GM13977 (cell line): ENCODE results near the gene TRPM2.

Experiments used
- DNase-seq: peaks from one replicate; pipeline ENCODE4 v3.0.0; 2012; ENCODE audit warnings: low spot score
- in situ Hi-C: fragments of 300-500 bp; cut with MboI; formaldehyde crosslinking; loops from one replicate; pipeline ENCODE4 v1.12.0; 2022; ENCODE audit warnings: low sequenced_read_pairs, low pct_unique_long_range_greater_than_20kb, mixed read lengths, inconsistent platforms; ENCODE audit not compliant: unreplicated experiment
- TF ChIP-seq, protein P1 (sequence below): IDR thresholded peaks from 2 replicates; pipeline ENCODE4 v1.5.1; 2012; ENCODE audit warnings: mild to moderate bottlenecking, control low read depth; ENCODE audit not compliant: insufficient read depth; ENCODE audit errors: extremely low read depth, missing control alignments

Gene TRPM2

DNA sequence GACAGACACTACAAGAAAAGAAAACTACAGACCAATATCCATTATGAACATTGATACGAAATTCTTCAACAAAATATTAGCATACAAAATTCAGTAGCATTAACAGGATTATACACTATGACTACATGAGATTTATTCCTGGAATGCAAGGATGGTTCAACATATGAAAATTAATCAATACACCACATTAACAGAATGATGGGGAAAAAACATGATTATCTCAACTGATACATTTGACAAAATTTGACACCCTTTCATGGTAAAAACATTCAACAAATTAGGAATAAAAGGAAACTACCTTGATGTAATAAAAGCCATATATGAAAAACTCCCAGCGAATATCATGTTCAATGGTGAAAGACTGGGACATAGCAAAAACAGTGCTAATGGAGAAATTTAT is 31.5 kb downstream of the TRPM2 start:
- TF ChIP-seq, protein P1, sequence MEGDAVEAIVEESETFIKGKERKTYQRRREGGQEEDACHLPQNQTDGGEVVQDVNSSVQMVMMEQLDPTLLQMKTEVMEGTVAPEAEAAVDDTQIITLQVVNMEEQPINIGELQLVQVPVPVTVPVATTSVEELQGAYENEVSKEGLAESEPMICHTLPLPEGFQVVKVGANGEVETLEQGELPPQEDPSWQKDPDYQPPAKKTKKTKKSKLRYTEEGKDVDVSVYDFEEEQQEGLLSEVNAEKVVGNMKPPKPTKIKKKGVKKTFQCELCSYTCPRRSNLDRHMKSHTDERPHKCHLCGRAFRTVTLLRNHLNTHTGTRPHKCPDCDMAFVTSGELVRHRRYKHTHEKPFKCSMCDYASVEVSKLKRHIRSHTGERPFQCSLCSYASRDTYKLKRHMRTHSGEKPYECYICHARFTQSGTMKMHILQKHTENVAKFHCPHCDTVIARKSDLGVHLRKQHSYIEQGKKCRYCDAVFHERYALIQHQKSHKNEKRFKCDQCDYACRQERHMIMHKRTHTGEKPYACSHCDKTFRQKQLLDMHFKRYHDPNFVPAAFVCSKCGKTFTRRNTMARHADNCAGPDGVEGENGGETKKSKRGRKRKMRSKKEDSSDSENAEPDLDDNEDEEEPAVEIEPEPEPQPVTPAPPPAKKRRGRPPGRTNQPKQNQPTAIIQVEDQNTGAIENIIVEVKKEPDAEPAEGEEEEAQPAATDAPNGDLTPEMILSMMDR = no peak
- DNase-seq = no peak
- in situ Hi-C loops = no loop called here

DNA sequence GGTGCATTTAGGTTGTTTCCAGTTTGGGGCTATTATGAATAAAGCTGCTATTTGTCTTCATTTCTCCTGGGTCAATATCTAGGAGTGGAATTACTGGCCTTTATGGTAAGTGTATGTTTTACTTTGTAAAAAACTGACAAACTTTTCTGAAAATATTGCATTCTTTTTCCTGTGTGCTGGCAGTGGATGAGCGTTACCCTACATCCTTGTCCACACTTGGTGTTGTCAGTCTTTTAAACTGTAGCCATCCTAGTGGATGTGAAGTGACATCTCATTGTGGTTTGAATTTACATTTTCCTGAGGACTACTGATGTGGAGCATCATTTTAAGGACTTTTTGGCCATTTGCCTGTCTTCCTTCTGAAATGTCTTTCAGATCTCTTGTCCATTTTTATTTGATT is 35.9 kb downstream of the TRPM2 start:
- in situ Hi-C loops = no loop called here
- TF ChIP-seq, protein P1 = no peak
- DNase-seq = no peak

DNA sequence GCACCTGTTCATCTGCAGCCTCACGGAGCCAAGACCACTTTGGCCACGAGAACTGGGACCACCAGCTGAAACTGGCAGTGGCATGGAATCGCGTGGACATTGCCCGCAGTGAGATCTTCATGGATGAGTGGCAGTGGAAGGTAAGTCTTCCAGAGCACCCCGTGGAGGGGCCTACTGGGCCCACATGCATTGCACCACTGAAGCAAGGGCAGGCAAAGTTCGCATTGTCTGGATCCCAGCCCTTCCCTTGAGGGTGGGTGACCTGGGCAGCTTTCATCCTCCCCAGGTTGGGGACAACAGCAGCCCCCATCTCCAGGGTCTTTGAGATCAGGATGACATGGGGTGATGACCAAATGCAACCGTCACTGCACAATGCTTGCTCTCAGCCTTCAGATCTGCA is 37.5 kb downstream of the TRPM2 start:
- peak; percentile 11 for DNase-seq
- TF ChIP-seq, protein P1 = no peak
- in situ Hi-C loops = no loop called here

DNA sequence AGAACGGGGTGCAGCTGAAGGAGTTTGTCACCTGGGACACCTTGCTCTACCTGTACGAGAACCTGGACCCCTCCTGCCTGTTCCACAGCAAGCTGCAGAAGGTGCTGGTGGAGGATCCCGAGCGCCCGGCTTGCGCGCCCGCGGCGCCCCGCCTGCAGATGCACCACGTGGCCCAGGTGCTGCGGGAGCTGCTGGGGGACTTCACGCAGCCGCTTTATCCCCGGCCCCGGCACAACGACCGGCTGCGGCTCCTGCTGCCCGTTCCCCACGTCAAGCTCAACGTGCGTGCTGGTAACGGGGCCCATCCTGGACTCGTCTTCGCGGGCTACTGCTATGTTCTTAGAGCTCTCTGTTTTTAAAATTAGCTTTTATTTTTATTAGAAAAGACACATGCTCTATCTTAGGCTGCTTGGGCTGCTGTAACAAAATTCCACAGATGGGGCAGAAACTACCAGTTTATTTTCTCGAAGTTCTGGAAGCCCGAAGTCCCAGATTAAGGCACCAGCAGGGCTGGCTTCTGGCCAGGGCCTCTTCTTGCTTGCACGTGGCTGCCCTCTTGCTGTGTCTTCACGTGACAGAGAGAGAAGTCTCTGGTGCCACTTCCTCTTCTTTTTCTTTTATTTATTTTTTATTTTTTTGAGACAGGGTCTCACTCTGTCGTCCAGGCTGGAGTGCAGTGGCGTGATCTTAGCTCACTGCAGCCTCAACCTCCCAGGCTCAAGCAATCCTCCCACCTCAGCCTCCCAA is 38.1 kb downstream of the TRPM2 start:
- TF ChIP-seq, protein P1 = no peak
- in situ Hi-C loops = no loop called here
- DNase-seq = peak; percentile 13

DNA sequence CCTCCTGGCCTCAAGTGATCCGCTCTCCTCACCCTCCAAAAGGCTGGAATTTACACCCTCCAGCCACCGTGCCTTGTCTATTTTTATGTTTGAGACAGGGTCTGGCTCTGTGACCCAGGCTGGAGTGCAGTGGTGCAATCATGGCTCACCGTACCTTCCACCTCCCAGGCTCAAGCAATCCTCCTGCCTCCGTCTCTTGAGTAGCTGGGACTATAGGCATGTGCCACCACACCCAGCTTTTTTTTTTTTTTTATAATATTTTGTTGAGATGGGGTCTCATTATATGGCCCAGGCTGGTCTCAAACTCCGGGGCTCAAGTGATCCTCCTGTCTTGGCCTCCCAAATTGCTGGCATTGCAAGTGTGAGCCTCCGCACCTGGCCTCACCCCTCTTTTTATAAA is 38.8 kb downstream of the TRPM2 start:
- DNase-seq = no peak
- in situ Hi-C loops = no loop called here
- TF ChIP-seq, protein P1 = no peak

DNA sequence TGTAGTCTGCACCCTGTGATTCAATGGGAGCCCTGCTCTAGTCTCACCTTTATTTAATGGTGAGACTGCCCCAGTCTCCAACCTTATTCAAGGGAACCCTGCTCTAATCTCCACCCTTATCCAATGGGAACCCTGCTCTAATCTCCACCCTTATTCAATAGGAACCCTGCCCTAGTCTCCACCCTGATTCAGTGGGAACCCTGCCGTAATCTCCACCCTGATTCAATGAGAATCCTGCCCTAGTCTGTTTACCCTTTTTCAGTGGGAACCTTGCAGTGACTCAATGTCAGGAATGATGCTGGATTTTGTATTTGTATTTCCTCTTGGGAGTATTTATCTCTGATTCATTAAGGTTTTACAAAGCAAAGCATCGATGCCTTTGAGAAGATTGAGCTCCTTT is 39.5 kb downstream of the TRPM2 start:
- in situ Hi-C loops = no loop called here
- TF ChIP-seq, protein P1 = no peak
- peak; percentile 6 for DNase-seq
